ENCODE results near the gene RCL1.

The RCL1 gene

DNA sequence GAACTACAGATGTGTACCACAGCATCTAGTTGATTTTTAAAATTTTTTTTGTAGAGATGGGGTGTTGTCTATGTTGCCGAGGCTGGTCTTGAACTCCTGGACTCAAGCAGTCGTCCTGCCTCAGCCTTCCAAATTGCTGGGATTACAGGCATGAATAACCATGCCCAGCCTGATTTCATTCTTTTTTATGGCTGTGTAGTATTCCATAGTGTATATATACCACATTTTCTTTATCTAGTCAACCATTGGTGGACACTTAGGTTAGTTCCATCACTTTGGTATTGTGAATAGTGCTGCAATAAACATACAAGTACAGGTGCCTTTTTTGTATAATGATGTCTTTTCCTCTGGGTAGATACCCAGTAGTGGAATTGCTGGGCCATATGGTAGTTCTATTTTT lies 3.8 kb downstream of the RCL1 start:
- Histone ChIP-seq H3K9me2 (replicated peaks; ENCODE audit: insufficient read depth, low read length) (no peaks in the 10 kb centered on the region), H3K27ac (ENCODE audit: low read length) (no peak overlapping the region), H3K4me3 (ENCODE audit: low read length) (no peak overlapping the region), H3K4me1 (ENCODE audit: low read length) (peaks cover 19% of the 10 kb centered on the region; the same call in 1 of the 2 replicates), H3K4me2 (ENCODE audit: low read depth, low read length) (no peak overlapping the region), H3F3A (ENCODE audit: insufficient read depth, low read length) (peaks cover 13% of the 10 kb centered on the region), H3K9ac (ENCODE audit: low read length) (no peak overlapping the region), H3K27me3 (replicated peaks; ENCODE audit: insufficient read depth, low read length) (no peaks in the 10 kb centered on the region), H3K9me3 (replicated peaks; ENCODE audit: insufficient read depth, low read length) (no peaks in the 10 kb centered on the region), H3K36me3 (replicated peaks; ENCODE audit: insufficient read depth, low read length) (no peaks in the 10 kb centered on the region), H3K79me2 (ENCODE audit: low read length) (peaks cover 88% of the 10 kb centered on the region), H4K20me1 (ENCODE audit: insufficient read depth, low read length) (peaks cover 20% of the 10 kb centered on the region; the same call in 1 of the 2 replicates), H2AFZ (ENCODE audit: low read length) (no peak overlapping the region)
- TF ChIP-seq EZH2 (optimal IDR thresholded peaks at IDR 0.05; ENCODE audit: low read depth, low read length) (no peak), EZH2phosphoT487 (IDR thresholded peaks at IDR 0.05; ENCODE audit: low read length) (no peak)
- TF ChIP-seq, protein P1, sequence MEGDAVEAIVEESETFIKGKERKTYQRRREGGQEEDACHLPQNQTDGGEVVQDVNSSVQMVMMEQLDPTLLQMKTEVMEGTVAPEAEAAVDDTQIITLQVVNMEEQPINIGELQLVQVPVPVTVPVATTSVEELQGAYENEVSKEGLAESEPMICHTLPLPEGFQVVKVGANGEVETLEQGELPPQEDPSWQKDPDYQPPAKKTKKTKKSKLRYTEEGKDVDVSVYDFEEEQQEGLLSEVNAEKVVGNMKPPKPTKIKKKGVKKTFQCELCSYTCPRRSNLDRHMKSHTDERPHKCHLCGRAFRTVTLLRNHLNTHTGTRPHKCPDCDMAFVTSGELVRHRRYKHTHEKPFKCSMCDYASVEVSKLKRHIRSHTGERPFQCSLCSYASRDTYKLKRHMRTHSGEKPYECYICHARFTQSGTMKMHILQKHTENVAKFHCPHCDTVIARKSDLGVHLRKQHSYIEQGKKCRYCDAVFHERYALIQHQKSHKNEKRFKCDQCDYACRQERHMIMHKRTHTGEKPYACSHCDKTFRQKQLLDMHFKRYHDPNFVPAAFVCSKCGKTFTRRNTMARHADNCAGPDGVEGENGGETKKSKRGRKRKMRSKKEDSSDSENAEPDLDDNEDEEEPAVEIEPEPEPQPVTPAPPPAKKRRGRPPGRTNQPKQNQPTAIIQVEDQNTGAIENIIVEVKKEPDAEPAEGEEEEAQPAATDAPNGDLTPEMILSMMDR (IDR thresholded peaks at IDR 0.05; ENCODE audit: low read length) = no peak
- no peak for DNase-seq

DNA sequence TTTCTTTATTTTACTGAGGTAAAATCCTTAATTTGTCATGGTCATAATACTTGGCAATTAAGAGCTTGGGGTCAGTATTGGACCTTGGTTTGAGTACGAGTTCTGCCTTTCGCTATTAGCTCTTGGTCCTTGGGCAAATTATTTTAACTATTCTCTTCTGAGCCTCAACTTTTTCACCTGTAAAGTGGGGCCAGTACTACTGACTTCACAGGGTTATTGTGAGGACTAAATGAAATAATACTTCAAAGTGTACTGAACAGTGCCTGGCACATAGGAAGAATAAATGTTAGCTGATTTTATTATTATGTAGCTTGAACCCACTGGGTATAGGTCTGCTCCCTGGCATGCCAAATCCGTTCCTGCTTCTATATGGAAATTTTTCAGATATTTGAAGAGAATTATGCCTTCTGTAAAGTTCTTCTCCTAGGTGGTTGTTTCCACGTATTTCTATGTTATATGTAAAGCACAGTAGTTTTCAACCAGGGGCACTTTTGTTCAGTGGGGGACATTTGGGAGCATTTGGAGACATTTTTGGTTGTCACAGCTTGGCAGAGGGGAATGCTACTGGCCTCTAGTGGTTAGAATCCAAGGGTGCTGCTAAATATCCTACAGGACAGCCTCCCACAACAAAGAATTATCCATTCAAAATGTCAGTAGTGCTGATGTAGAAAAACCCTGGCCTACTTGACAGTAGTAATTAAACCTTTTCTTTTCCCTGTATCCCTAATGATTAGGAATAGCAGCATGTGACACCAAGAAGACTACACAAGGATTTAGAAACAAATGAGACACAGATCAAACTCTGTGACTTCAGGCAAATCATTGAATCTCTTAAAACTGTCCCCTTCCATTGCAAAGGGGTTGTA lies 4.5 kb downstream of the RCL1 start:
- DNase-seq = peak; percentile 42
- peaks cover 11% of the 10 kb centered on the region for H3F3A ChIP-seq (ENCODE audit: insufficient read depth, low read length)
- peaks cover 95% of the 10 kb centered on the region for H3K79me2 ChIP-seq (ENCODE audit: low read length)
- H4K20me1 ChIP-seq (ENCODE audit: insufficient read depth, low read length) = peaks cover 20% of the 10 kb centered on the region; the same call in 1 of the 2 replicates
- H3K4me3 ChIP-seq (ENCODE audit: low read length) = no peak overlapping the region
- no peaks in the 10 kb centered on the region for H3K36me3 ChIP-seq (replicated peaks; ENCODE audit: insufficient read depth, low read length)
- H3K9me3 ChIP-seq (replicated peaks; ENCODE audit: insufficient read depth, low read length) = no peaks in the 10 kb centered on the region
- no peaks in the 10 kb centered on the region for H3K9me2 ChIP-seq (replicated peaks; ENCODE audit: insufficient read depth, low read length)
- no peak overlapping the region for H3K4me2 ChIP-seq (ENCODE audit: low read depth, low read length)
- no peak overlapping the region for H3K27ac ChIP-seq (ENCODE audit: low read length)
- no peak overlapping the region for H2AFZ ChIP-seq (ENCODE audit: low read length)
- no peak overlapping the region for H3K9ac ChIP-seq (ENCODE audit: low read length)
- no peaks in the 10 kb centered on the region for H3K27me3 ChIP-seq (replicated peaks; ENCODE audit: insufficient read depth, low read length)
- TF ChIP-seq EZH2phosphoT487 (IDR thresholded peaks at IDR 0.05; ENCODE audit: low read length) (no peak), EZH2 (optimal IDR thresholded peaks at IDR 0.05; ENCODE audit: low read depth, low read length) (no peak)
- TF ChIP-seq, protein P1 (IDR thresholded peaks at IDR 0.05; ENCODE audit: low read length) = peak; percentile 69
- H3K4me1 ChIP-seq (ENCODE audit: low read length) = 0 out of 2 replicates have a peak, but pooled peaks cover 15% of the 10 kb centered on the region

DNA sequence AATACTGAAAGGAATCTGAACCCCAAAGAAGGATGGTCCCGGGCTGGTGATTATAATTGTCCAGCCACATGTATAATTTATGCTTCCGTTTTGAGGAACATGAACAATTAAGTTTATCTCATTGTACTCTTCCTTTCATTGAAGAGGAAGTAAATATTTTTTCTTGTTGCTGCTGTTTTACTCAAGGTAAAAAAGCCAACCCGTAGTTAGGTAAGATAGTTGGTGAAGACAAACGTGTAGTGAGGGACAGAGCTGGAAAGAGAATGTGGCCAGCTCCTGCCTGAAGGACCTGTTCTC lies 5.1 kb downstream of the RCL1 start:
- Histone ChIP-seq H3K79me2 (ENCODE audit: low read length) (peaks cover 100% of the 10 kb centered on the region), H3K4me2 (ENCODE audit: low read depth, low read length) (no peak overlapping the region), H3K9me3 (replicated peaks; ENCODE audit: insufficient read depth, low read length) (no peaks in the 10 kb centered on the region), H3K9me2 (replicated peaks; ENCODE audit: insufficient read depth, low read length) (no peaks in the 10 kb centered on the region), H3K4me3 (ENCODE audit: low read length) (no peak overlapping the region), H4K20me1 (ENCODE audit: insufficient read depth, low read length) (peaks cover 20% of the 10 kb centered on the region; the same call in 1 of the 2 replicates), H3K27me3 (replicated peaks; ENCODE audit: insufficient read depth, low read length) (no peaks in the 10 kb centered on the region), H3K4me1 (ENCODE audit: low read length) (0 out of 2 replicates have a peak, but pooled peaks cover 15% of the 10 kb centered on the region), H3K9ac (ENCODE audit: low read length) (no peak overlapping the region), H2AFZ (ENCODE audit: low read length) (no peak overlapping the region), H3K36me3 (replicated peaks; ENCODE audit: insufficient read depth, low read length) (no peaks in the 10 kb centered on the region; the same call in 1 of the 2 replicates), H3F3A (ENCODE audit: insufficient read depth, low read length) (peaks cover 9% of the 10 kb centered on the region), H3K27ac (ENCODE audit: low read length) (no peak overlapping the region)
- no peak for TF ChIP-seq EZH2 (optimal IDR thresholded peaks at IDR 0.05; ENCODE audit: low read depth, low read length)
- TF ChIP-seq, protein P1 (IDR thresholded peaks at IDR 0.05; ENCODE audit: low read length) = no peak
- no peak for TF ChIP-seq EZH2phosphoT487 (IDR thresholded peaks at IDR 0.05; ENCODE audit: low read length)
- no peak for DNase-seq
